Neural cell (in vitro differentiated cells): ENCODE results near the gene NAGLU. TPM values are rescaled to one million over a fixed set of nuclear protein-coding genes. Genes with fewer than 3 reads are reported as not detected.
A peak's percentile ranks its signal among the peaks of the same experiment; 100 is the strongest.

ENCODE experiments used
- H2AFZ ChIP-seq: fragments of 200-600, 300-800 bp; sonication (generic), shearing (Covaris generic); 2 replicates; pipeline ENCODE4 v1.6.0; 2014; ENCODE audit warnings: low read depth, mild to moderate bottlenecking, antibody characterized with exemption, low read length, moderate library complexity
- H3F3A ChIP-seq: fragments of 200-600 bp; shearing (Covaris generic); 2 replicates; pipeline ENCODE4 v1.6.1; 2016; ENCODE audit warnings: mild to moderate bottlenecking, moderate library complexity, mixed read lengths, antibody characterized with exemption, low read length; ENCODE audit not compliant: insufficient read depth, poor library complexity, severe bottlenecking
- H3K27ac ChIP-seq: fragments of 200-600, 300-800 bp; sonication (generic), shearing (Covaris generic); 2 replicates; pipeline ENCODE4 v1.5.1; 2014; ENCODE audit warnings: mild to moderate bottlenecking, low read length, moderate library complexity
- H3K27me3 ChIP-seq: fragments of 300-800, 200-600 bp; sonication (generic), shearing (Covaris generic); 2 replicates; pipeline ENCODE4 v1.6.0; 2014; ENCODE audit warnings: mild to moderate bottlenecking, low read depth, low read length, moderate library complexity; ENCODE audit not compliant: insufficient read depth
- H3K36me3 ChIP-seq: fragments of 300-800, 200-600 bp; sonication (generic), shearing (Covaris generic); 2 replicates; pipeline ENCODE4 v1.5.1; 2014; ENCODE audit warnings: mild to moderate bottlenecking, antibody characterized with exemption, low read length, moderate library complexity; ENCODE audit not compliant: insufficient read depth
- H3K4me2 ChIP-seq: fragments of 300-800, 200-600 bp; sonication (generic), shearing (Covaris generic); 2 replicates; pipeline ENCODE4 v1.6.0; 2014; ENCODE audit warnings: mild to moderate bottlenecking, low read length
- H3K4me3 ChIP-seq: fragments of 300-800, 200-600 bp; sonication (generic), shearing (Covaris generic); 2 replicates; pipeline ENCODE4 v1.5.1; 2014; ENCODE audit warnings: mild to moderate bottlenecking, low read length, moderate library complexity
- H3K79me2 ChIP-seq: fragments of 200-600 bp; shearing (Covaris generic); replicated peaks from 2 replicates; pipeline ENCODE4 v1.6.0; 2014; ENCODE audit warnings: mild to moderate bottlenecking, low read length, moderate library complexity; ENCODE audit not compliant: insufficient read depth
- H3K9ac ChIP-seq: fragments of 300-800, 200-600 bp; sonication (generic), shearing (Covaris generic); 2 replicates; pipeline ENCODE4 v1.6.1; 2016; ENCODE audit warnings: mild to moderate bottlenecking, low read length, mixed read lengths
- H3K9me2 ChIP-seq: fragments of 200-600 bp; shearing (Covaris generic); 2 replicates; pipeline ENCODE4 v1.6.1; 2016; ENCODE audit warnings: mild to moderate bottlenecking, low read length, mixed read lengths; ENCODE audit not compliant: insufficient read depth
- H3K9me3 ChIP-seq: fragments of 200-600, 300-800 bp; sonication (generic), shearing (Covaris generic); 2 replicates; pipeline ENCODE4 v1.6.1; 2016; ENCODE audit warnings: mild to moderate bottlenecking, mixed run types, low read length, moderate library complexity, mixed read lengths
- H4K20me1 ChIP-seq: fragments of 200-600 bp; shearing (Covaris generic); 2 replicates; pipeline ENCODE4 v1.6.1; 2016; ENCODE audit warnings: mild to moderate bottlenecking, mixed run types; ENCODE audit not compliant: insufficient read depth
- CTCF ChIP-seq: fragments of 450-650 bp; IDR thresholded peaks from 2 replicates; pipeline ENCODE4 v1.5.1; 2014; ENCODE audit warnings: antibody characterized with exemption, mild to moderate bottlenecking, moderate library complexity; ENCODE audit not compliant: poor library complexity, severe bottlenecking
- EP300 ChIP-seq: fragments of 450-650 bp; conservative IDR thresholded peaks from 2 replicates; pipeline ENCODE4 v1.6.1; 2014; ENCODE audit warnings: antibody characterized with exemption, mild to moderate bottlenecking, moderate library complexity; ENCODE audit not compliant: poor library complexity, severe bottlenecking
- EZH2 ChIP-seq: fragments of 200-600, 300-800 bp; shearing (Covaris generic), sonication (generic); IDR thresholded peaks from 2 replicates; pipeline ENCODE4 v1.6.1; 2014; ENCODE audit warnings: antibody characterized with exemption, low read length, borderline replicate concordance, mild to moderate bottlenecking; ENCODE audit not compliant: insufficient read depth, poor library complexity, severe bottlenecking
- MXI1 ChIP-seq: fragments of 450-650 bp; conservative IDR thresholded peaks from 2 replicates; pipeline ENCODE4 v1.6.1; 2014; ENCODE audit warnings: antibody characterized with exemption, mild to moderate bottlenecking; ENCODE audit not compliant: poor library complexity, severe bottlenecking
- POLR2AphosphoS5 ChIP-seq: IDR thresholded peaks from 2 replicates; pipeline ENCODE4 v1.6.1; 2012
- RAD21 ChIP-seq: fragments of 450-650 bp; conservative IDR thresholded peaks from 2 replicates; pipeline ENCODE4 v1.6.1; 2014; ENCODE audit warnings: antibody characterized with exemption, mild to moderate bottlenecking, moderate library complexity
- REST ChIP-seq: IDR thresholded peaks from 2 replicates; pipeline ENCODE4 v1.6.1; 2012; ENCODE audit warnings: borderline replicate concordance
- SMC3 ChIP-seq: fragments of 450-650 bp; conservative IDR thresholded peaks from 2 replicates; pipeline ENCODE4 v1.6.1; 2014; ENCODE audit warnings: antibody characterized with exemption, mild to moderate bottlenecking, moderate library complexity; ENCODE audit not compliant: poor library complexity
- TAF1 ChIP-seq: IDR thresholded peaks from 2 replicates; pipeline ENCODE4 v1.6.1; 2012; ENCODE audit warnings: low read depth
- polyA plus RNA-seq: library from polyadenylated mRNA; depleted of rRNA; stranded (reverse); fragments of >200 nt; gene quantifications from 2 replicates; pipeline ENCODE4 v1.2.3, GENCODE V29; 2014

Gene NAGLU
- polyA plus RNA-seq, 1 donor from 2014 or later: 12.1 TPM

- no peak overlapping the region for H3K9ac ChIP-seq
- H3K36me3 ChIP-seq: no peaks in the 10 kb centered on the region
- no peak overlapping the region for H3K4me3 ChIP-seq
- TF ChIP-seq SMC3 (peak; percentile 67), REST (no peak), RAD21 (peak; percentile 58), CTCF (peak; percentile 72)
- H3K9me3 ChIP-seq: no peaks in the 10 kb centered on the region
- H3K4me2 ChIP-seq: no peak overlapping the region
- no peaks in the 10 kb centered on the region for H3K79me2 ChIP-seq
- H3F3A ChIP-seq: no peaks in the 10 kb centered on the region
- H3K27me3 ChIP-seq: no peaks in the 10 kb centered on the region
- no peak overlapping the region for H3K27ac ChIP-seq
- H2AFZ ChIP-seq: no peak overlapping the region
- H3K9me2 ChIP-seq: no peaks in the 10 kb centered on the region
- no peaks in the 10 kb centered on the region for H4K20me1 ChIP-seq
These were observed 18.5 kb upstream of the NAGLU start for GRCh38 chr17:42517516-42517915.

- Histone ChIP-seq H3K79me2 (no peaks in the 10 kb centered on the region), H3K27me3 (no peaks in the 10 kb centered on the region), H3K4me2 (no peak overlapping the region), H3K36me3 (no peaks in the 10 kb centered on the region), H4K20me1 (no peaks in the 10 kb centered on the region), H3K4me3 (no peak overlapping the region), H3K9me2 (no peaks in the 10 kb centered on the region), H3K9ac (no peak overlapping the region), H3K27ac (no peak overlapping the region), H3K9me3 (no peaks in the 10 kb centered on the region), H2AFZ (no peak overlapping the region), H3F3A (no peaks in the 10 kb centered on the region)
- TF ChIP-seq EP300 (no peak), RAD21 (no peak), EZH2 (no peak), REST (no peak), CTCF (no peak), POLR2AphosphoS5 (no peak), MXI1 (no peak), TAF1 (no peak), SMC3 (no peak)
These were observed 17.8 kb upstream of the NAGLU start for GRCh38 chr17:42518046-42518754.
